Measurements from ENCODE around the gene UBE2G1. TPM values are rescaled to one million over a fixed set of nuclear protein-coding genes. Genes with fewer than 3 reads are reported as not detected.
"Not testable (repeated sequence)": the region's sequence is repeated elsewhere in the genome, so short reads cannot be mapped to it uniquely, and the experiment has no call there.

UBE2G1 gene
- total and polyA plus RNA-seq, 4 donors: 15.5 to 48.3 (median 34.3) TPM

GRCh38 chr17:4354206-4354605 is 12.3 kb downstream of the UBE2G1 start:
- H3K4me1 ChIP-seq (ENCODE audit: control insufficient read depth in 1 of 2, insufficient read depth in 2 of 2, low read length in 2 of 2): peaks cover 0 to 6% of the 10 kb centered on the region in 2 donors
- H3K4me3 ChIP-seq (ENCODE audit: low read length in 2 of 2): no peak overlapping the region
- WGBS, 2 donors: 38 to 42% methylated on average over 2 of the region's 2 CpGs
- no peaks in the 10 kb centered on the region for H3K36me3 ChIP-seq (ENCODE audit: control insufficient read depth in 1 of 2, insufficient read depth in 2 of 2, low read length in 1 of 2)
- H3K9me3 ChIP-seq (ENCODE audit: control insufficient read depth, low read length): no peaks in the 10 kb centered on the region
- H3K27me3 ChIP-seq (ENCODE audit: control insufficient read depth in 1 of 2, insufficient read depth in 2 of 2, low read length in 1 of 2): no peaks in the 10 kb centered on the region
- DNase-seq (no peak), ATAC-seq (ENCODE audit: low FRiP score) (no peak)
- H3K27ac ChIP-seq (ENCODE audit: low read depth in 1 of 2, low read length in 2 of 2): no peak overlapping the region
- intact Hi-C loops (cut with DNase I): no loop called here

GRCh38 chr17:4350214-4350613 is 16.3 kb downstream of the UBE2G1 start:
- H3K36me3 ChIP-seq (ENCODE audit: control insufficient read depth in 1 of 2, insufficient read depth in 2 of 2, low read length in 1 of 2); DNase-seq; H3K4me1 ChIP-seq (ENCODE audit: control insufficient read depth in 1 of 2, insufficient read depth in 2 of 2, low read length in 2 of 2); ATAC-seq (ENCODE audit: low FRiP score); H3K27me3 ChIP-seq (ENCODE audit: control insufficient read depth in 1 of 2, insufficient read depth in 2 of 2, low read length in 1 of 2); H3K9me3 ChIP-seq (ENCODE audit: control insufficient read depth, low read length); H3K4me3 ChIP-seq (ENCODE audit: low read length in 2 of 2); intact Hi-C loops (cut with DNase I); H3K27ac ChIP-seq (ENCODE audit: low read depth in 1 of 2, low read length in 2 of 2): not testable (repeated sequence)
- WGBS, 2 donors: 95% methylated on average over 2 of the region's 2 CpGs

GRCh38 chr17:4345581-4346252 is 20.8 kb downstream of the UBE2G1 start:
- Histone ChIP-seq H3K27me3 (ENCODE audit: control insufficient read depth in 1 of 2, insufficient read depth in 2 of 2, low read length in 1 of 2) (no peaks in the 10 kb centered on the region), H3K27ac (ENCODE audit: low read depth in 1 of 2, low read length in 2 of 2) (no peak overlapping the region), H3K4me1 (ENCODE audit: control insufficient read depth in 1 of 2, insufficient read depth in 2 of 2, low read length in 2 of 2) (peaks cover 0 to 4% of the 10 kb centered on the region in 2 donors), H3K4me3 (ENCODE audit: low read length in 2 of 2) (no peak overlapping the region), H3K36me3 (ENCODE audit: control insufficient read depth in 1 of 2, insufficient read depth in 2 of 2, low read length in 1 of 2) (no peaks in the 10 kb centered on the region), H3K9me3 (ENCODE audit: control insufficient read depth, low read length) (no peaks in the 10 kb centered on the region)
- intact Hi-C loops (cut with DNase I): no loop called here
- 67 to 77% methylated on average over 2 of the region's 2 CpGs for WGBS, 2 donors
- ATAC-seq (ENCODE audit: low FRiP score) (no peak), DNase-seq (no peak)

- DNase-seq: no peak
- intact Hi-C loops (cut with DNase I): no loop called here
- Histone ChIP-seq H3K27me3 (ENCODE audit: control insufficient read depth in 1 of 2, insufficient read depth in 2 of 2, low read length in 1 of 2) (no peaks in the 10 kb centered on the region), H3K4me1 (ENCODE audit: control insufficient read depth in 1 of 2, insufficient read depth in 2 of 2, low read length in 2 of 2) (peaks cover 0 to 4% of the 10 kb centered on the region in 2 donors), H3K36me3 (ENCODE audit: control insufficient read depth in 1 of 2, insufficient read depth in 2 of 2, low read length in 1 of 2) (no peaks in the 10 kb centered on the region), H3K4me3 (ENCODE audit: low read length in 2 of 2) (no peak overlapping the region), H3K27ac (ENCODE audit: low read depth in 1 of 2, low read length in 2 of 2) (no peak overlapping the region), H3K9me3 (ENCODE audit: control insufficient read depth, low read length) (no peaks in the 10 kb centered on the region)
- WGBS, 2 donors: 61 to 81% methylated on average over 1 of the region's 1 CpG
- no peak for ATAC-seq (ENCODE audit: low FRiP score)
Observed at GRCh38 chr17:4344926-4345325, 21.5 kb downstream of the UBE2G1 start.

- no peak for DNase-seq
- Histone ChIP-seq H3K4me1 (ENCODE audit: control insufficient read depth in 1 of 2, insufficient read depth in 2 of 2, low read length in 2 of 2) (peaks cover 0 to 4% of the 10 kb centered on the region in 2 donors), H3K27ac (ENCODE audit: low read depth in 1 of 2, low read length in 2 of 2) (no peak overlapping the region), H3K4me3 (ENCODE audit: low read length in 2 of 2) (no peak overlapping the region), H3K9me3 (ENCODE audit: control insufficient read depth, low read length) (no peaks in the 10 kb centered on the region), H3K36me3 (ENCODE audit: control insufficient read depth in 1 of 2, insufficient read depth in 2 of 2, low read length in 1 of 2) (no peaks in the 10 kb centered on the region), H3K27me3 (ENCODE audit: control insufficient read depth in 1 of 2, insufficient read depth in 2 of 2, low read length in 1 of 2) (no peaks in the 10 kb centered on the region)
- 76 to 78% methylated on average over 5 of the region's 5 CpGs for WGBS, 2 donors
- ATAC-seq (ENCODE audit: low FRiP score): no peak
- intact Hi-C loops (cut with DNase I): no loop called here
Observed at GRCh38 chr17:4342535-4342934, 23.9 kb downstream of the UBE2G1 start.

- WGBS, 2 donors: 85 to 87% methylated on average over 4 of the region's 4 CpGs
- H3K9me3 ChIP-seq (ENCODE audit: control insufficient read depth, low read length): no peaks in the 10 kb centered on the region
- ATAC-seq (ENCODE audit: low FRiP score): no peak
- DNase-seq: no peak
- H3K4me1 ChIP-seq (ENCODE audit: control insufficient read depth in 1 of 2, insufficient read depth in 2 of 2, low read length in 2 of 2): peaks cover 0 to 4% of the 10 kb centered on the region in 2 donors
- no peaks in the 10 kb centered on the region for H3K36me3 ChIP-seq (ENCODE audit: control insufficient read depth in 1 of 2, insufficient read depth in 2 of 2, low read length in 1 of 2)
- no peak overlapping the region for H3K4me3 ChIP-seq (ENCODE audit: low read length in 2 of 2)
- intact Hi-C loops (cut with DNase I): no loop called here
- no peaks in the 10 kb centered on the region for H3K27me3 ChIP-seq (ENCODE audit: control insufficient read depth in 1 of 2, insufficient read depth in 2 of 2, low read length in 1 of 2)
- no peak overlapping the region for H3K27ac ChIP-seq (ENCODE audit: low read depth in 1 of 2, low read length in 2 of 2)
Observed at GRCh38 chr17:4341616-4341977, 24.9 kb downstream of the UBE2G1 start.

- 71 to 76% methylated on average over 5 of the region's 5 CpGs for WGBS, 2 donors
- peaks cover 0 to 4% of the 10 kb centered on the region in 2 donors for H3K4me1 ChIP-seq (ENCODE audit: control insufficient read depth in 1 of 2, insufficient read depth in 2 of 2, low read length in 2 of 2)
- DNase-seq (no peak), ATAC-seq (ENCODE audit: low FRiP score) (no peak)
- H3K27me3 ChIP-seq (ENCODE audit: control insufficient read depth in 1 of 2, insufficient read depth in 2 of 2, low read length in 1 of 2): no peaks in the 10 kb centered on the region
- H3K4me3 ChIP-seq (ENCODE audit: low read length in 2 of 2): no peak overlapping the region
- no peaks in the 10 kb centered on the region for H3K9me3 ChIP-seq (ENCODE audit: control insufficient read depth, low read length)
- H3K27ac ChIP-seq (ENCODE audit: low read depth in 1 of 2, low read length in 2 of 2): no peak overlapping the region
- intact Hi-C loops (cut with DNase I): no loop called here
- H3K36me3 ChIP-seq (ENCODE audit: control insufficient read depth in 1 of 2, insufficient read depth in 2 of 2, low read length in 1 of 2): no peaks in the 10 kb centered on the region
Observed at GRCh38 chr17:4340914-4341615, 25.4 kb downstream of the UBE2G1 start.

GRCh38 chr17:4334776-4335584 is 31.5 kb downstream of the UBE2G1 start:
- Histone ChIP-seq H3K36me3 (ENCODE audit: control insufficient read depth in 1 of 2, insufficient read depth in 2 of 2, low read length in 1 of 2) (no peaks in the 10 kb centered on the region), H3K4me1 (ENCODE audit: control insufficient read depth in 1 of 2, insufficient read depth in 2 of 2, low read length in 2 of 2) (peaks cover 0 to 2% of the 10 kb centered on the region in 2 donors), H3K4me3 (ENCODE audit: low read length in 2 of 2) (no peak overlapping the region), H3K27me3 (ENCODE audit: control insufficient read depth in 1 of 2, insufficient read depth in 2 of 2, low read length in 1 of 2) (no peaks in the 10 kb centered on the region), H3K9me3 (ENCODE audit: control insufficient read depth, low read length) (no peaks in the 10 kb centered on the region), H3K27ac (ENCODE audit: low read depth in 1 of 2, low read length in 2 of 2) (no peak overlapping the region)
- intact Hi-C loops (cut with DNase I): no loop called here
- ATAC-seq (ENCODE audit: low FRiP score): no peak
- WGBS, 2 donors: 56 to 59% methylated on average over 5 of the region's 5 CpGs
- DNase-seq: no peak

Data from aorta (tissue), 5 donors.